Neural cell (in vitro differentiated cells): ENCODE results near the gene FAM162B.

Experiments used
- CTCF ChIP-seq: fragments of 450-650 bp; IDR thresholded peaks from 2 replicates; pipeline ENCODE4 v1.5.1; 2014; ENCODE audit warnings: antibody characterized with exemption, mild to moderate bottlenecking, moderate library complexity; ENCODE audit not compliant: poor library complexity, severe bottlenecking
- EP300 ChIP-seq: fragments of 450-650 bp; conservative IDR thresholded peaks from 2 replicates; pipeline ENCODE4 v1.6.1; 2014; ENCODE audit warnings: antibody characterized with exemption, mild to moderate bottlenecking, moderate library complexity; ENCODE audit not compliant: poor library complexity, severe bottlenecking
- EZH2 ChIP-seq: fragments of 200-600, 300-800 bp; shearing (Covaris generic), sonication (generic); IDR thresholded peaks from 2 replicates; pipeline ENCODE4 v1.6.1; 2014; ENCODE audit warnings: antibody characterized with exemption, low read length, borderline replicate concordance, mild to moderate bottlenecking; ENCODE audit not compliant: insufficient read depth, poor library complexity, severe bottlenecking
- POLR2AphosphoS5 ChIP-seq: IDR thresholded peaks from 2 replicates; pipeline ENCODE4 v1.6.1; 2012
- RAD21 ChIP-seq: fragments of 450-650 bp; conservative IDR thresholded peaks from 2 replicates; pipeline ENCODE4 v1.6.1; 2014; ENCODE audit warnings: antibody characterized with exemption, mild to moderate bottlenecking, moderate library complexity
- REST ChIP-seq: IDR thresholded peaks from 2 replicates; pipeline ENCODE4 v1.6.1; 2012; ENCODE audit warnings: borderline replicate concordance
- SMC3 ChIP-seq: fragments of 450-650 bp; conservative IDR thresholded peaks from 2 replicates; pipeline ENCODE4 v1.6.1; 2014; ENCODE audit warnings: antibody characterized with exemption, mild to moderate bottlenecking, moderate library complexity; ENCODE audit not compliant: poor library complexity
- TAF1 ChIP-seq: IDR thresholded peaks from 2 replicates; pipeline ENCODE4 v1.6.1; 2012; ENCODE audit warnings: low read depth

GRCh38 chr6:116745176-116745575 is 20.3 kb downstream of the FAM162B start:
- no peak for TF ChIP-seq POLR2AphosphoS5
- TF ChIP-seq CTCF, result no peak
- no peak for TF ChIP-seq EP300
- no peak for TF ChIP-seq EZH2
- no peak for TF ChIP-seq REST
- TF ChIP-seq TAF1, result no peak
- no peak for TF ChIP-seq RAD21
- TF ChIP-seq SMC3, result no peak
